SK-N-SH treated with all-trans-retinoic acid at 6 μM for 48 hours (cell line): ENCODE data around the gene NDUFA13.

Experiments
- ATAC-seq: fragments of 200-7000 bp; cut with Tn5 transposase; 3 replicates; pipeline ENCODE4 v1.9.1; 2020; ENCODE audit warnings: mild to moderate bottlenecking, moderate library complexity
- ARNTL ChIP-seq: fragments of 450-650 bp; formaldehyde crosslinking; IDR thresholded peaks from 2 replicates; pipeline ENCODE4 v1.5.0; 2020; ENCODE audit warnings: low read depth, mild to moderate bottlenecking, moderate library complexity, borderline replicate concordance
- BACH2 ChIP-seq: fragments of 250-450 bp; sonication (Bioruptor Pico); IDR thresholded peaks from 2 replicates; pipeline ENCODE4 v1.9.0; 2021; ENCODE audit warnings: mild to moderate bottlenecking, borderline replicate concordance
- CREB5 ChIP-seq: fragments of 250-450 bp; sonication (Bioruptor Pico); IDR thresholded peaks from 2 replicates; pipeline ENCODE4 v1.5.1; 2020; ENCODE audit warnings: low read depth, mild to moderate bottlenecking, moderate library complexity
- CSDC2 ChIP-seq: fragments of 250-450 bp; sonication (Bioruptor Pico); IDR thresholded peaks from 2 replicates; pipeline ENCODE4 v1.5.0; 2020; ENCODE audit warnings: mild to moderate bottlenecking, moderate library complexity
- CSRNP3 ChIP-seq: fragments of 250-450 bp; sonication (Bioruptor Pico); IDR thresholded peaks from 2 replicates; pipeline ENCODE4 v1.5.1; 2021; ENCODE audit warnings: mild to moderate bottlenecking, moderate library complexity
- ESRRG ChIP-seq: fragments of 250-450 bp; sonication (Bioruptor Pico); IDR thresholded peaks from 2 replicates; pipeline ENCODE4 v1.6.1; 2021; ENCODE audit warnings: mild to moderate bottlenecking
- GLIS3 ChIP-seq: fragments of 250-450 bp; sonication (Bioruptor Pico); IDR thresholded peaks from 2 replicates; pipeline ENCODE4 v1.5.0; 2020; ENCODE audit warnings: mild to moderate bottlenecking, moderate library complexity
- ISL1 ChIP-seq: fragments of 250-450 bp; sonication (Bioruptor Pico); IDR thresholded peaks from 2 replicates; pipeline ENCODE4 v2.1.2; 2022; ENCODE audit warnings: mild to moderate bottlenecking, moderate library complexity
- OSR1 ChIP-seq: fragments of 250-450 bp; sonication (Bioruptor Pico); IDR thresholded peaks from 2 replicates; pipeline ENCODE4 v1.8.0; 2022; ENCODE audit warnings: moderate library complexity, mild to moderate bottlenecking, inconsistent platforms
- PATZ1 ChIP-seq: fragments of 250-450 bp; sonication (Bioruptor Pico); IDR thresholded peaks from 2 replicates; pipeline ENCODE4 v1.8.0; 2020; ENCODE audit warnings: mild to moderate bottlenecking, moderate library complexity, borderline replicate concordance
- POU6F1 ChIP-seq: fragments of 250-450 bp; sonication (Bioruptor Pico); IDR thresholded peaks from 2 replicates; pipeline ENCODE4 v1.8.0; 2021; ENCODE audit warnings: low read depth, mild to moderate bottlenecking, moderate library complexity, borderline replicate concordance
- PPARA ChIP-seq: fragments of 250-450 bp; sonication (Bioruptor Pico); IDR thresholded peaks from 2 replicates; pipeline ENCODE4 v1.5.0; 2020; ENCODE audit warnings: mild to moderate bottlenecking, borderline replicate concordance
- RARB ChIP-seq: fragments of 250-450 bp; sonication (Bioruptor Pico); IDR thresholded peaks from 2 replicates; pipeline ENCODE4 v1.8.0; 2021; ENCODE audit warnings: mild to moderate bottlenecking, moderate library complexity
- SNAI2 ChIP-seq: fragments of 250-450 bp; sonication (Bioruptor Pico); IDR thresholded peaks from 2 replicates; pipeline ENCODE4 v1.5.0; 2020; ENCODE audit warnings: mild to moderate bottlenecking, moderate library complexity
- TOX ChIP-seq: fragments of 250-450 bp; sonication (Bioruptor Pico); IDR thresholded peaks from 2 replicates; pipeline ENCODE4 v1.8.0; 2021; ENCODE audit warnings: mild to moderate bottlenecking, moderate library complexity, borderline replicate concordance
- TSHZ2 ChIP-seq: fragments of 250-450 bp; sonication (Bioruptor Pico); IDR thresholded peaks from 2 replicates; pipeline ENCODE4 v1.5.0; 2020; ENCODE audit warnings: mild to moderate bottlenecking, moderate library complexity
- ZC3H10 ChIP-seq: fragments of 250-450 bp; sonication (Bioruptor Pico); IDR thresholded peaks from 2 replicates; pipeline ENCODE4 v1.5.1; 2021; ENCODE audit warnings: mild to moderate bottlenecking, moderate library complexity
- ZFP3 ChIP-seq: fragments of 250-450 bp; sonication (Bioruptor Pico); IDR thresholded peaks from 2 replicates; pipeline ENCODE4 v1.5.0; 2020; ENCODE audit warnings: mild to moderate bottlenecking, moderate library complexity
- ZFP30 ChIP-seq: fragments of 450-650 bp; formaldehyde crosslinking; IDR thresholded peaks from 2 replicates; pipeline ENCODE4 v1.5.0; 2022; ENCODE audit warnings: mild to moderate bottlenecking, moderate library complexity
- ZNF565 ChIP-seq: fragments of 450-650 bp; formaldehyde crosslinking; conservative IDR thresholded peaks from 2 replicates; pipeline ENCODE4 v1.5.0; 2020; ENCODE audit warnings: low read depth, mild to moderate bottlenecking, moderate library complexity
- ZNF70 ChIP-seq: fragments of 450-650 bp; formaldehyde crosslinking; IDR thresholded peaks from 2 replicates; pipeline ENCODE4 v1.5.0; 2020; ENCODE audit warnings: mild to moderate bottlenecking, moderate library complexity
- ZNF8 ChIP-seq: fragments of 450-650 bp; formaldehyde crosslinking; IDR thresholded peaks from 2 replicates; pipeline ENCODE4 v1.5.0; 2020; ENCODE audit warnings: mild to moderate bottlenecking, moderate library complexity

NDUFA13 gene

GRCh38 chr19:19526581-19527370 is 10.8 kb downstream of the NDUFA13 start:
- TF ChIP-seq ZFP3 (CRISPR knock-in tag) (no peak), TSHZ2 (CRISPR knock-in tag) (no peak), SNAI2 (CRISPR knock-in tag) (no peak), BACH2 (CRISPR knock-in tag) (no peak), TOX (CRISPR knock-in tag) (no peak), GLIS3 (CRISPR knock-in tag) (no peak), PATZ1 (CRISPR knock-in tag) (no peak), ISL1 (CRISPR knock-in tag) (no peak), POU6F1 (CRISPR knock-in tag) (no peak), ZNF8 (CRISPR knock-in tag) (no peak), PPARA (no peak), CREB5 (no peak), ARNTL (no peak), OSR1 (CRISPR knock-in tag) (no peak), ZFP30 (CRISPR knock-in tag) (no peak), CSRNP3 (CRISPR knock-in tag) (no peak), RARB (no peak), ZNF565 (CRISPR knock-in tag) (no peak), ZNF70 (CRISPR knock-in tag) (no peak), CSDC2 (CRISPR knock-in tag) (no peak)
- TF ChIP-seq, all 23 proteins: peak for 0
- no peak for ATAC-seq

- ATAC-seq, result no peak
- TF ChIP-seq GLIS3 (CRISPR knock-in tag) (no peak), ZNF8 (CRISPR knock-in tag) (no peak), TSHZ2 (CRISPR knock-in tag) (no peak), CREB5 (no peak), OSR1 (CRISPR knock-in tag) (no peak), POU6F1 (CRISPR knock-in tag) (no peak), SNAI2 (CRISPR knock-in tag) (no peak), ISL1 (CRISPR knock-in tag) (no peak), CSRNP3 (CRISPR knock-in tag) (no peak), CSDC2 (CRISPR knock-in tag) (no peak), ZC3H10 (CRISPR knock-in tag) (no peak), ESRRG (CRISPR knock-in tag) (no peak), PPARA (no peak), ZNF565 (CRISPR knock-in tag) (no peak)
These were observed 11.3 kb downstream of the NDUFA13 start for GRCh38 chr19:19527371-19527656.
